Measurements from ENCODE around the gene BEGAIN. TPM values are rescaled to one million over a fixed set of nuclear protein-coding genes. Genes with fewer than 3 reads are reported as not detected.

BEGAIN gene
- total and polyA plus RNA-seq, 2 donors (not counting 3 experiments of a cell fraction or from before 2014, with no cell fraction given): 0.49 TPM; not detected in 1

- ChIA-PET CTCF (interaction anchor here (1.5 kb wide), 1 partner anchor 11 kb away, joined by 4 read pairs; no protein-coding TSS in a partner anchor), POLR2A (no interaction called here)
- Histone ChIP-seq H4K20me1 (replicated peaks; ENCODE audit: control insufficient read depth, extremely low read depth, insufficient read depth, low read length) (no peaks in the 10 kb centered on the region), H3K36me3 (ENCODE audit: control insufficient read depth in 2 of 2, extremely low read depth in 1 of 2, insufficient read depth in 2 of 2, low read length in 2 of 2) (no peaks in the 10 kb centered on the region), H3K79me2 (ENCODE audit: control insufficient read depth, insufficient read depth, low read length) (no peaks in the 10 kb centered on the region), H3K27ac (ENCODE audit: insufficient read depth, low read depth, low read length) (no peak overlapping the region), H3K4me2 (ENCODE audit: insufficient read depth, low read length) (no peak overlapping the region), H3K4me3 (replicated peaks in 1 of 3; ENCODE audit: insufficient read depth in 1 of 3, low read depth in 1 of 3, low read length in 3 of 3) (no peak overlapping the region), H2AFZ (ENCODE audit: low read depth, low read length) (no peak overlapping the region), H3K27me3 (ENCODE audit: control insufficient read depth in 2 of 2, insufficient read depth in 2 of 2, low read length in 2 of 2) (no peaks in the 10 kb centered on the region), H3K9me1 (replicated peaks; ENCODE audit: control insufficient read depth, extremely low read depth, insufficient read depth, low read length) (no peaks in the 10 kb centered on the region), H3K4me1 (ENCODE audit: control insufficient read depth, extremely low read depth, insufficient read depth, low read length) (no peaks in the 10 kb centered on the region), H3K9me3 (replicated peaks; ENCODE audit: control insufficient read depth, insufficient read depth, low read length) (no peaks in the 10 kb centered on the region), H3K9ac (replicated peaks; ENCODE audit: extremely low read depth, insufficient read depth, low read length) (no peak overlapping the region)
- DNase-seq (ENCODE audit: low read depth, low spot score) (no peak), FAIRE-seq (no peak)
- TF ChIP-seq POLR2AphosphoS5 (IDR thresholded peaks at IDR 0.05; ENCODE audit: insufficient read depth, low read depth, low read length): no peak
- TF ChIP-seq POLR2A (IDR thresholded peaks at IDR 0.05; ENCODE audit: low read depth, low read length): no peak
- TF ChIP-seq JUN (IDR thresholded peaks at IDR 0.05; ENCODE audit: borderline replicate concordance, insufficient read depth, insufficient read length, low read depth): no peak
- no peak for TF ChIP-seq MYC (IDR thresholded peaks at IDR 0.05; ENCODE audit: low read depth, low read length)
- TF ChIP-seq FOS (IDR thresholded peaks at IDR 0.05; ENCODE audit: borderline replicate concordance, insufficient read depth, low read length): no peak
- TF ChIP-seq, protein P1, sequence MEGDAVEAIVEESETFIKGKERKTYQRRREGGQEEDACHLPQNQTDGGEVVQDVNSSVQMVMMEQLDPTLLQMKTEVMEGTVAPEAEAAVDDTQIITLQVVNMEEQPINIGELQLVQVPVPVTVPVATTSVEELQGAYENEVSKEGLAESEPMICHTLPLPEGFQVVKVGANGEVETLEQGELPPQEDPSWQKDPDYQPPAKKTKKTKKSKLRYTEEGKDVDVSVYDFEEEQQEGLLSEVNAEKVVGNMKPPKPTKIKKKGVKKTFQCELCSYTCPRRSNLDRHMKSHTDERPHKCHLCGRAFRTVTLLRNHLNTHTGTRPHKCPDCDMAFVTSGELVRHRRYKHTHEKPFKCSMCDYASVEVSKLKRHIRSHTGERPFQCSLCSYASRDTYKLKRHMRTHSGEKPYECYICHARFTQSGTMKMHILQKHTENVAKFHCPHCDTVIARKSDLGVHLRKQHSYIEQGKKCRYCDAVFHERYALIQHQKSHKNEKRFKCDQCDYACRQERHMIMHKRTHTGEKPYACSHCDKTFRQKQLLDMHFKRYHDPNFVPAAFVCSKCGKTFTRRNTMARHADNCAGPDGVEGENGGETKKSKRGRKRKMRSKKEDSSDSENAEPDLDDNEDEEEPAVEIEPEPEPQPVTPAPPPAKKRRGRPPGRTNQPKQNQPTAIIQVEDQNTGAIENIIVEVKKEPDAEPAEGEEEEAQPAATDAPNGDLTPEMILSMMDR (IDR thresholded peaks at IDR 0.05; ENCODE audit: extremely low read depth in 1 of 2, insufficient read depth in 1 of 2, low read depth in 1 of 2, low read length in 2 of 2): no peak
- no peak for TF ChIP-seq EZH2 (IDR thresholded peaks at IDR 0.05; ENCODE audit: borderline replicate concordance, low read depth, low read length, severe bottlenecking)
- no peak for TF ChIP-seq MAX (IDR thresholded peaks at IDR 0.05; ENCODE audit: insufficient read depth, insufficient read length)
- TF ChIP-seq GATA2 (IDR thresholded peaks at IDR 0.05; ENCODE audit: insufficient read depth, insufficient read length, low read depth, low read length): no peak
- dilution Hi-C loops (cut with MboI; ENCODE audit: extremely low pct_ligation_motif_present, low sequenced_read_pairs): no loop called here
- no TSS peak for BruUV-seq (replicated peaks)
- intact Hi-C loops (cut with micrococcal nuclease): no loop called here
Measured at GRCh38 chr14:100634026-100634425, 46.8 kb upstream of the BEGAIN start.
